SIG-M5 treated with dmso at 0.1 percent for 504 hours (cell line): ENCODE results near the gene COL15A1.

Experiments
- DNase-seq: peaks from one replicate; lab custom pipeline; 2025; ENCODE audit not compliant: unreplicated experiment; lab: John Stamatoyannopoulos, UW

Gene COL15A1

GRCh38 chr9:99104459-99105151 lies 160.9 kb downstream of the COL15A1 start, which contains the start of gene TGFBR1:
Gene TGFBR1, plus strand, starts transcription at chr9:99105113. Its CDS starts 93 bp downstream, at chr9:99105206.
- DNase-seq = peak; percentile 88

- DNase-seq = peak; percentile 34
Observed at GRCh38 chr9:99105152-99106043, 161.7 kb downstream of the COL15A1 start.

- DNase-seq = no peak
Observed at GRCh38 chr9:99106044-99106375, 162.3 kb downstream of the COL15A1 start.

- DNase-seq = no peak
Observed at GRCh38 chr9:99107421-99107820, 163.7 kb downstream of the COL15A1 start.

GRCh38 chr9:99108131-99108530 lies 164.4 kb downstream of the COL15A1 start:
- peak; percentile 64 for DNase-seq

GRCh38 chr9:99109522-99109921 lies 165.8 kb downstream of the COL15A1 start:
- peak; percentile 94 for DNase-seq

GRCh38 chr9:99112750-99113413 lies 169.2 kb downstream of the COL15A1 start:
- no peak for DNase-seq

- DNase-seq = no peak
Observed at GRCh38 chr9:99113414-99114048, 169.8 kb downstream of the COL15A1 start.

GRCh38 chr9:99114049-99114440 lies 170.3 kb downstream of the COL15A1 start:
- DNase-seq = no peak

- no peak for DNase-seq
Observed at GRCh38 chr9:99114846-99115500, 171.3 kb downstream of the COL15A1 start.

GRCh38 chr9:99116003-99116411 lies 172.3 kb downstream of the COL15A1 start:
- no peak for DNase-seq

- peak; percentile 75 for DNase-seq
Observed at GRCh38 chr9:99118782-99119466, 175.2 kb downstream of the COL15A1 start.

GRCh38 chr9:99119976-99120655 lies 176.4 kb downstream of the COL15A1 start:
- DNase-seq = no peak
